Endodermal cell (in vitro differentiated cells): ENCODE data around the gene RYR3. TPM values are rescaled to one million over a fixed set of nuclear protein-coding genes. Genes with fewer than 3 reads are reported as not detected.
"Not testable (repeated sequence)": the region's sequence is repeated elsewhere in the genome, so short reads cannot be mapped to it uniquely, and the experiment has no call there.

Experiments used
- DNase-seq: peaks from one replicate; pipeline ENCODE4 v3.0.0-alpha.2; 2017
- H3K27ac ChIP-seq: 2 replicates; pipeline ENCODE4 v1.5.1; 2013; ENCODE audit warnings: mild to moderate bottlenecking, low read depth, low read length, moderate library complexity
- H3K27me3 ChIP-seq: 2 replicates; pipeline ENCODE4 v1.6.1; 2013; ENCODE audit warnings: mild to moderate bottlenecking, low read length, moderate library complexity; ENCODE audit not compliant: insufficient read depth, control insufficient read depth, poor library complexity, severe bottlenecking
- H3K36me3 ChIP-seq: 2 replicates; pipeline ENCODE4 v1.7.0; 2013; ENCODE audit warnings: mild to moderate bottlenecking, low read length, moderate library complexity; ENCODE audit not compliant: control insufficient read depth, insufficient read depth
- H3K4me1 ChIP-seq: one replicate; pipeline ENCODE4 v1.7.0; 2013; ENCODE audit warnings: low read length; ENCODE audit not compliant: control insufficient read depth, insufficient read depth
- H3K4me3 ChIP-seq: 2 replicates; pipeline ENCODE4 v1.5.1; 2013; ENCODE audit warnings: mild to moderate bottlenecking, low read length, moderate library complexity
- H3K9ac ChIP-seq: 2 replicates; pipeline ENCODE4 v1.6.1; 2013; ENCODE audit warnings: mild to moderate bottlenecking, low read length, moderate library complexity; ENCODE audit not compliant: poor library complexity, severe bottlenecking; ENCODE audit errors: extremely low read depth
- H3K9me3 ChIP-seq: 2 replicates; pipeline ENCODE4 v1.6.1; 2013; ENCODE audit warnings: mild to moderate bottlenecking, low read length, moderate library complexity; ENCODE audit not compliant: control insufficient read depth
- H3K27ac Mint-ChIP-seq: 2 replicates; pipeline ENCODE4 v1.8.0; 2020; ENCODE audit warnings: mixed read lengths
- H3K27me3 Mint-ChIP-seq: 2 replicates; pipeline ENCODE4 v1.8.0; 2021; ENCODE audit warnings: mild to moderate bottlenecking, mixed read lengths; ENCODE audit not compliant: insufficient read depth
- H3K36me3 Mint-ChIP-seq: 2 replicates; pipeline ENCODE4 v1.8.0; 2020; ENCODE audit warnings: low read depth, mixed read lengths
- H3K4me1 Mint-ChIP-seq: 2 replicates; pipeline ENCODE4 v1.8.0; 2020; ENCODE audit warnings: mixed read lengths
- H3K4me3 Mint-ChIP-seq: 2 replicates; pipeline ENCODE4 v1.8.0; 2020; ENCODE audit warnings: mild to moderate bottlenecking, moderate library complexity, mixed read lengths
- H3K9me3 Mint-ChIP-seq: 2 replicates; pipeline ENCODE4 v1.8.0; 2020; ENCODE audit warnings: mild to moderate bottlenecking, mixed read lengths
- CTCF ChIP-seq: fragments of 200-600 bp; sonication (generic); conservative IDR thresholded peaks from 2 replicates; pipeline ENCODE4 v1.5.0; 2021; ENCODE audit warnings: antibody characterized with exemption, mild to moderate bottlenecking
- WGBS, 2 experiments: methylation state at CpG; one replicate each; pipeline versions ENCODE4 v1.1.5 to v1.1.7; 2013; ENCODE audit warnings: missing lambda C conversion rate in 2 of 2, mixed read lengths in 1 of 2; ENCODE audit not compliant: insufficient coverage in 1 of 2, insufficient read length in 1 of 2; 5-methylcytosine and 5-hydroxymethylcytosine counted together
- total RNA-seq, 2 donors: library from RNA; stranded (reverse); fragmentation: NEBNext Ultra II Directional in 1 of 2; extraction: Animal tissue kit (Norgen Biotek cat#: 25700) in 1 of 2; gene quantifications; 2 replicates in 1 of 2; 3 replicates in 1 of 2; pipeline ENCODE4 v1.2.1, GENCODE V29; 2021

The RYR3 gene
- total RNA-seq, 2 donors from 2014 or later, result 0.71 to 1.4 TPM

- 77 to 94% methylated on average over 5 to 6 of the region's 6 CpGs for WGBS, 2 experiments
- no peaks in the 10 kb centered on the region for H3K36me3 Mint-ChIP-seq
- no peaks in the 10 kb centered on the region for H3K4me1 ChIP-seq
- H3K27me3 Mint-ChIP-seq, result peaks cover 3% of the 10 kb centered on the region
- H3K4me1 Mint-ChIP-seq, result no peaks in the 10 kb centered on the region
- H3K27me3 ChIP-seq, result no peaks in the 10 kb centered on the region
- no peak for TF ChIP-seq CTCF
- no peak overlapping the region for H3K27ac ChIP-seq
- H3K36me3 ChIP-seq, result no peaks in the 10 kb centered on the region
- DNase-seq, result no peak
- no peak overlapping the region for H3K27ac Mint-ChIP-seq
- H3K9me3 Mint-ChIP-seq, result peaks cover 1% of the 10 kb centered on the region
- H3K9ac ChIP-seq, result no peak overlapping the region
- no peak overlapping the region for H3K4me3 ChIP-seq
- H3K9me3 ChIP-seq, result no peaks in the 10 kb centered on the region
- H3K4me3 Mint-ChIP-seq, result no peak overlapping the region
These were observed 500.0 kb downstream of the RYR3 start for GRCh38 chr15:33810806-33811205.

- TF ChIP-seq CTCF, result no peak
- DNase-seq, result no peak
- no peak overlapping the region for H3K4me3 Mint-ChIP-seq
- H3K27me3 ChIP-seq, result no peaks in the 10 kb centered on the region
- no peak overlapping the region for H3K27ac ChIP-seq
- WGBS, 2 experiments, result 90% methylated on average over 3 of the region's 3 CpGs; no CpG with 5 or more reads in 1 of the 2 experiments
- H3K4me1 ChIP-seq, result no peaks in the 10 kb centered on the region
- H3K27ac Mint-ChIP-seq, result no peak overlapping the region
- no peaks in the 10 kb centered on the region for H3K9me3 ChIP-seq
- no peak overlapping the region for H3K4me3 ChIP-seq
- peaks cover 3% of the 10 kb centered on the region for H3K4me1 Mint-ChIP-seq
- no peaks in the 10 kb centered on the region for H3K36me3 ChIP-seq
- H3K9ac ChIP-seq, result no peak overlapping the region
- peaks cover 3% of the 10 kb centered on the region for H3K27me3 Mint-ChIP-seq
- no peaks in the 10 kb centered on the region for H3K9me3 Mint-ChIP-seq
- H3K36me3 Mint-ChIP-seq, result no peaks in the 10 kb centered on the region
These were observed 503.1 kb downstream of the RYR3 start for GRCh38 chr15:33813891-33814290.

GRCh38 chr15:33819499-33819898 is 508.7 kb downstream of the RYR3 start:
- not testable (repeated sequence) for H3K4me1 ChIP-seq, DNase-seq, H3K4me1 Mint-ChIP-seq, H3K27me3 Mint-ChIP-seq, H3K27ac ChIP-seq, H3K27me3 ChIP-seq, H3K36me3 ChIP-seq, H3K4me3 Mint-ChIP-seq, H3K9me3 ChIP-seq, H3K9me3 Mint-ChIP-seq, H3K36me3 Mint-ChIP-seq, H3K27ac Mint-ChIP-seq, H3K9ac ChIP-seq, H3K4me3 ChIP-seq
- WGBS, 2 experiments, result 94 to 98% methylated on average over 2 to 3 of the region's 6 CpGs

GRCh38 chr15:33822479-33822878 is 511.7 kb downstream of the RYR3 start:
- Mint-ChIP-seq H3K27ac (no peak overlapping the region), H3K9me3 (no peaks in the 10 kb centered on the region), H3K4me3 (no peak overlapping the region), H3K4me1 (peaks cover 10% of the 10 kb centered on the region), H3K36me3 (no peaks in the 10 kb centered on the region), H3K27me3 (no peaks in the 10 kb centered on the region)
- no peak overlapping the region for H3K9ac ChIP-seq
- DNase-seq, result no peak
- TF ChIP-seq CTCF, result no peak
- no peaks in the 10 kb centered on the region for H3K27me3 ChIP-seq
- H3K4me3 ChIP-seq, result no peak overlapping the region
- no peaks in the 10 kb centered on the region for H3K36me3 ChIP-seq
- WGBS, 2 experiments, result 93 to 100% methylated on average over 3 to 4 of the region's 4 CpGs
- no peak overlapping the region for H3K27ac ChIP-seq
- no peaks in the 10 kb centered on the region for H3K9me3 ChIP-seq
- H3K4me1 ChIP-seq, result no peaks in the 10 kb centered on the region
